OCI-M2 (cell line): Measurements from ENCODE around the gene FGFBP1.

ENCODE experiments used
- DNase-seq: peaks from one replicate; lab custom pipeline; 2025; ENCODE audit not compliant: unreplicated experiment; lab: John Stamatoyannopoulos, UW

FGFBP1 gene

DNA sequence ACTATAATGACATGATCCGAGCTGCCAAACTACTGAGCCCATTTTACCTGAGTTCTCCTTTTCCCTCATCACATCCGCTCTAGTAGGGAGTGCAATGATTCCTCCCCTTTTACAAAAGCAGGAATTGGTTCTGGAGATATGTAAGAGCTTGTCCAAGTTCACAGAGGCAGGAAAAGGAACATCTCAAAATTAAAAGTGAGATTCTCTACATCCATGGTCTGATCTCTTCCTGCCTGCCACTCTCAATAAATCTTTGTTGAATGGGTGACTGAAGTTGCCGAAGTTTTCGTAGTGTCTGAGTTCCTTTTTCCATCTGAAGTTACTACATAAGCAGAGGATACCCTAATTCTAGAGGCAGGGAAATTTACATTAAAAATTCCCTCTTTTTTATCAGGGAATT lies at the start of gene FGFBP1:
TSS of gene FGFBP1 (minus strand) at position 101 of the 400 bp plus-strand sequence. CDS start 2,108 bp downstream, outside the sequence.
- DNase-seq, result no peak

DNA sequence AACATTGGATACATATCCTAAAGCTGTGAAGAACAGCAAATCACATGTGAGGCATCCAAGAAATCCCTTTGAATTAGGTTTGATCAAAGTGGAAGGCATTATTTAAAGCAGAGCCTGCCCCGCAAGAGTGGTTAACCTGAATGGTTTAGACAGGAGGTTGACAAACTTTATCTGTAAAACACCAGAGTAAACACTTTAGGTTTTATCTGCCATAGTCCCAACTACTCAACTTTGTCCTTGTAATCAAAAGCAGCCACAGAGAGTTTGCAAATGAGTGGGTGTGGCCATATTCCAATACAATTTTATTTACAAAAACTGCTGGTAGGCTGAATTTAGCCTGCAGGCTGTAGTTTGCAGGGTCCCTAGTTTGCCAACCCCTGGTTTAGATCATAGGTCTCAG lies 49.7 kb upstream of the FGFBP1 start:
- no peak for DNase-seq

DNA sequence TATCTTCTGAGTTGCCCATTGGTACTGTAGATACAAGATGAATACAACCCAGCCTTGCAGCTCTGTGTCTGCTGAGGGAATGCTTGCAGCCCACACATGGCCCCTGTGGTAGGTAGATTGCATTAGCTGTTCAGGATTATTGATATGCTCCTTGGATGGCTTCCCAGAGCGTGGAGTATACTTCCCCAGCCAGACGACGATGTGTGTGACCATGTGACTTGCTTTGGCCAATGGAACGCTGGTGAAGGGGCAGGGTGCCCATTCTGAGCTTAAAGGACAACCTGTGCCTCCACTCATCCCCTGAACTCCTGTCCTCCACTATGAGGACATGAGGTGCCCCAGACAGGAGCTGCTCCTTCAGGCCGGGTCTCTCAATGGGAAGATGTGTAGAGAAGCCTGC lies 48.4 kb upstream of the FGFBP1 start:
- DNase-seq, result no peak

DNA sequence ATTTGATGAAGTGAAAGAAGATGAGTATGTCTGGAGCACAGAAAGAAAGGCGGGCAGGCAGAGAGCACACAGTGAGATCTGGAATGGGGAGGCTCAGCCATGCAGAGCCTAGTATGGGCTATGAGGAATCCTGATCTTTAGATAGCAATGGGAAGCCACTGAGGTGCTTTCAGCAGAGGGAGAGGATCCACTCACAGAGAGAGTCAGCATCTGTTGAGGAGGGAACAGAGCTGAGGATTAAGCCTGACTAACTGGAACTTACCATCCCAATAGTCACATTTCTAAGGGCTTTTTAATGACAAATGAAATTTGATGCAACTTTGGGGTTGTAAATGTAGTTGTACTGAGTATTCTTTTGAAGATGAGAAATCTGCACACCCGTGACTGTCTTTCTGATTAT lies 45.1 kb upstream of the FGFBP1 start:
- no peak for DNase-seq

DNA sequence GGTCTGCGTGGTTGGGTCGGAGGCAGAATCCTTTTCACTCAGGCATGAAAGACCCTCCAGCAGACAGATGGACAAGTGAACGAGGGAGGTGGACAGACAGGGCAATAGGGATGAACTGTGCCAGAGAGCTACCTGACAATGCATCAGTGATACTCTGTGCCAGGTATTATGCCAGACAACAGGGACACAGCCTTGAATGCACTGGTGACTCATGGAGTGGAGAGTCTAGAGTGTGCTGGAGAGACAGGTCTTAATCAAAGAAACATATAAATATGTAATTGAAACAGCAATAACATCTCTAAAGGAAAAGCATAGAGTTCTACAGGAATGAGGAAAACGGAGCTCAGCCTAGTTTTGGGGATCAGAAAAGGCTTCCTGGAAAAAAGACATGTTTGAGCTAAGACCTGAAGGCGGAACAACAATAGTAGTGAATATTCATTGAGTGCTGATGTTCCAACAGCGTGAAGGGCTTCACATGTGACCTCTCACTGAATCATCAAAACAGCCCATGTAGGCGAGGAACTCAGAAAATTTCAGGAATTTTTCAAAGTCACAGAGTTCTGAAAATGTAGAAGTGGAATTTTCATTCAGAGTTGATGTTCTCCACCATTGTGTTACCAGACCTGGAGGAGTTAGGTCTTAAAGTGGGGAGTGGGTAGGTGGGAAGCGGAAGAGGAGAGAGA lies 44.4 kb upstream of the FGFBP1 start:
- no peak for DNase-seq

DNA sequence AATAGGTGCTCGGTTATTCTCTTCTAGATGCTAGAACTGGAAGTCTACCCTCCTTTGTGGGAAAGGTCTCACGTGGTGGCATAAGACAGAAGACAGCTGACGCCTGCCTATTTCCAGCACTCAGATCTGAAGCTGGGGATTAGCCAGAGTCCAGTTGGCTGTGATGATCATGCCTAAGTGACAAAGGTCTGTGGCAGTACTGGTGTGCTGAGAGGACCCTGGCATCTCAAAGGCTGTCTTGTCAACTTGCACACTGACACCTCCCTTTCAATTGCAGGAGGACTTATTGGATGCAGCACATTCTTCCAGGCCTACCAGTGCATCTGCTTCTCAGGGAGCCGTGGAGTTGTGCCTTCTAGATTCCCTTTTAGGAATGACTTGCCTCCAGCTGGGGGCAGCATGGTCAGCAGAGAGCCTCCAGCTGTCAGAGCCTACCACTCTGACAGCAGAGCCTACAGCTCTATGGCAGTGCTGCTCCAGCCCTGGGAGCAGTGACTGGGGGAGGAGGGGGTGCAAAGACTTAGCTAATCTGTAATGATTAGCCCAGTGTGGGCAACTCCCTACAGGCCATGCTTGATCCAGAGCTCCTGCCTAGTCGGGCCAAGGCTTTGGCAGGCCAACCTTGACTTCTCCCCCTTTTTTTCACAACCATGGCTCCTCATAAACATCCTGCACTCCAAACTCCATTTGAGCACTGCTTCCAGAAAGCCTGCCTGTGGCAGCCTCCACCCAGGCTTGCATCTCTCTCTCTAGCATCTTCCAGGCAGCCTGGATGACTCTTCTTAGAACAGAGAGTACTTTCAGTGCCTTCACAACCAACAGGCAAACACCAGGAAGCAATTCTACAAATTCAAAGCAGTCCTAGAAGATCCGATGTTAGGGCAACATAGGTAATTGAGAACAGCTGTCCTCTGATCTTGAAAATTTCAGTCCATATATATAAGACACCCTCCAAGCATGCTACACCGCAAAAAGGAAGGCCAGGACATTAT lies 38.2 kb upstream of the FGFBP1 start:
- DNase-seq, result no peak

DNA sequence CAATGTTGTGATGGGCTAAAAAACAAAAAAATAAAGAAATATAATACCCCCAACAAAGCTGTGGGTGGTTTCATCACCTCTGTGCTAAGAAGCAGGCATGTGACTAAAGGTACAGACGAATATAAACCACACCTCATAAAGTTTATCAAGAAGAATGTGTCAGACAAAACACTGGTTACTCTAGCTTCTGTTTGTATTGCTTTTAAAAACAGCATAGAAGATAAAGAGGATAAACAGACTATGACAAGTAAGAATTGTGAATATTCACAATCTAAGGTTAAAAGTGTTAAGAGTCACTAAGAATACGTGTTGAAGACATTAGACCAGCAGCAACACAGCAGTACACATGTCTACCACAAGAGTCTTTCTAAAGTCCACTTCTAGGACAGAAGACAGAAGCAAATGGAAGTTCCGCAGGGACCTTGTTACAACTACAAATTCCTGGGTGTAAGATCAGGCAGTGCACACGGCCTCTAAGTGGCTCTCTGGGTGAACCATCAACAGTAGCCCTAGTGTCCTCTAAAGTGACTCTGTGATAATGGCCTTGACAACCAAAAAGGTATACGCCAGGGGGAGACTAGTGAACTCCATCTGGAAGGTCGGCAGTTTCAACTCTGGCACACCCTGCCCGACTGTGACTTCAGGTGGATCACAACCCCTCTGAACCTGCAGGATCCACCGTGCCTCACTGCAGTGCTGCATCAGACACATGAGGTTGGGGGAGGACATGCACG lies 32.7 kb upstream of the FGFBP1 start:
- DNase-seq, result no peak

DNA sequence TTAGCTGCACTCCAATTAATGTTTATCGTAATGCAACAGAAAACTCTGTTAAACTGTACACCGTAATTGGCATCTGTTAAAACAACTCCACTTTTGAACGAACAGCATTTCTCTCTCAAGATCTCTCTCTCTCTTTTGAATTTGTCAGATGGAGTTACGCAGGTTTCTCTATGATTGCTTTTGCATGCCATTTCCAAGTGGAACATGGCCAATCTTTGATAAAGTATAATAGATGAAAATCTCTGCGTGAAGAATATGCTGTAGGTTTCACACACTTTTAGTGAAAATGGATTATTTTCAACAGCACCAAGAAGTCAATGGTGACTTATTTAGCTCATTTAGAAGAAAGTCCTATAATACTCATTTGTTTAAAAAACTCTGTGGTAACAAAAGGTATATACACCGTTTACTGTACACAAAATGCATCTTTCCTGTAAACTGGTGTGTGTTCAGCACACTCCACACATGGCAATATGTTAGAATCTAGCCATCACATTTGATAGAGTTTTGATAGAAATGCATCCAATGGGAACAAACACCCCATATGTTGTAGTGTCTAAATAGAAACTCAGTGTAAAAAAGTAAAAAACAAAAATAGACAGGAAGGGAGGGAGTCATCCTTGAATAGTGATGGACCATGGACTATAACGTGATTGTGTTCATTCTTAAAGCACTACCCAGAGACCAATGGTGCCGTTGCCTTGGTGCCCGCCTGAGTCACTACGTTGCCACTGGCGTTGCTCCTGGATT lies 30.2 kb upstream of the FGFBP1 start:
- DNase-seq, result no peak

DNA sequence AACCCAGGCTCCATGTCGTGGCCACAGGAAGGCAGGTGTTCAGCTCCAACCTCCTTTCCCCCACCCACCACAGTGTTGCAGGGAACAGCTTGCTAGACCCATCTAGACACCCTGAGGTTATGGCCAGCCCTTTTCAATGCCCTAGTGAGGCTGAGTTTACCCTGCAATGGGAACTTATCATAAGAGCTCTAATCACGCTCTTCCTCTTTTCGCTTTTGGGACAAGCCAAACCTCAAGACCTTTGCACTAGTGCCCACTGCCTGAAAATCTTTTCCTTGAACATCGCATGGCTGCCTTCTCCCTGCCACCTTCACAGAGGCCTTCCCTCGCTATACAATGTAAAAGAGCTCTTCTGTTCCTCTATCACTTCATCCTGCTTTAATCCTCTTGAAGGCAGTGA lies 26.8 kb upstream of the FGFBP1 start:
- DNase-seq, result no peak

DNA sequence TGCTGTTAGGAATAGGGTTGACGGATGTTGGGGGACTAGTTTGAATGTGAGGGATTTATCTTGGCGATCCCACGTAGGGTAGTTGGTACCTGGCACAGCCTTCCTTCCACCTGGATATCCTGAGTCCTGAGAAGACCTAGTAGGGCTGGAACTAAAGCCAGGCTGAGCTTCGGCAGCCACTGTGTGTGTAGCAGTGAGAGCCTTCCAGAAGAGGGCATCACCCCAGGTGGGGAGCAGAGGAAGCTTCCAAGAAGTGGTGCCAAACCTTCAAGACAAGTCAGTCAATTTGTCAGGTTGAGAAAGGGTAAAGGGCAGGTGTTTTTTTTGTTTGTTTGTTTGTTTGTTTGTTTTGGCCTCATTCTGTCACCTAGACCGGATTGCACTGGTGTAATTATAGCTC lies 25.6 kb upstream of the FGFBP1 start:
- no peak for DNase-seq

DNA sequence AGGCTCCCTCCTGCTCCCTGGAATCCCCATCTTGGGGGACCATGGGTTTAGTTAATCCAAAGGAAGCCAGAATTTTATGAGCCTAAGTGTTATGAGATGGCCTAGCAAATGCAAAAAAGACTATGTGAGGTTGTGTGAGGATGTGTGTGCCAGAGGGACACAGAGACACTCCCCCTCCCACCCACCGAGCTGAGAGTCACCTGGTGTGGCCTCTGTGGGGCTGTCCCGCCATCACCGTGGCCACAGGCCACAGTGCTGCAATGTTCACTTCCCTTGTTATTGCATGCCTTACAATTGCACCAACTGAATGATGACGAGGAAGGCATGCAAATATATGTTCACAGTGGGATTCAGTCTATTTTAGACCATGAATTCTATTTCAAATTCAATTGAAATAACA lies 25.0 kb upstream of the FGFBP1 start:
- DNase-seq, result no peak

DNA sequence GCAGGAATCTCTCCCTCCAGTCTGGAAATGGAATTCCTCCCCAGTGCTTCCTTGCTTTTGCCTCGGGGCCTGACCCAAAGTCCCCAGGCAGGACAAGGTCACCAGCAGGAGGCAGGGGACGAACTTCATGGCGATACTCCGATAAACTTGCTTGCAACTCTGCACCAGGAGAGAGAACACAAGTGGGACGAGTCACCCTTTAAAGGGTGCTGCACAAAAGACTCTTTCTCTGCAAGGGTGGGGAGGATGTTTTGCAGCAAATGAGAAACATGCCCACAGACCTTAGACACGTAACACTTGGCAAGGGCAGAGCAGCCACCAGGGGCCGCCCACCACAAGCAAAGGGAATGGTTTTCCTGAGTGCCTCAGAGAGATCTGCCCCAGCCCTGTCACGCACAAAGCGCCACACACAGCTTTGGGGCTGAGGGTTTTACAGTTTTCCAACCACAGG lies 24.5 kb upstream of the FGFBP1 start, which contains the start of gene FGFBP2:
TSS of gene FGFBP2 (minus strand) at position 175 of the 451 bp plus-strand sequence. CDS start at position 129, 46 bp downstream.
- no peak for DNase-seq

DNA sequence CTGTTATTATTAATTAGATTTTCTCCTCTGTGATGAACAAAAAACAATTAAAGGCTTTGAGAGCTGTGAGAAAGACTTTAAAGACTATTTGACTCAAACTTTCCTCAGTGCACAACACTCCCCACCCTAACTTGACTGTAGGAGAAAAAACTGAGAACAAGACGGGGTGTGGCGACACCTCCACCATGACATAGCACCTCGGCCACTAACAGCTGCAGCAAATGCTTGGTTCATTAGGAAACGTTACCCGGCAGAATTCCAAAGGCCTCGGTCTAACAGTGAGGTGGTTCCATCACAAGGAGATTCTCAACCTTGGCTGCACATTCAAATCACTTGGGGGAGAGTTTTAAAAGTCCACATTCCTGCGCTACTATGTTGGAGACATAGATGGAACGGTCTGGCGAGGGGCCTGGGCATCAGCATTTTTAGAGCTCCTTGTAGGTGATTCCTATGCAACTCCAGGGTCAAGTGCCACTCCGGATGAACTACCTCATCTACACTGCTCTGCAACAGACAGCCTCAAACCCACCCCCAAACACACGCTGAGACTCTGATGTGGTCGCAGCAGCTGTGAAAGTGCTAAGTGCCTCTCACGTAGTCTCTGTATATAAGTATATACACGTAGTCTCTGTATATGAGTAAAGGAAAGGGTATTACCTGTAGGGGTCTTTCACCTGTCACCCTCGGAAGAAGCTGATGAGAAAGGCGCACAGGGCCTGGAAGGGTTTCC lies 23.4 kb upstream of the FGFBP1 start:
- DNase-seq, result no peak

DNA sequence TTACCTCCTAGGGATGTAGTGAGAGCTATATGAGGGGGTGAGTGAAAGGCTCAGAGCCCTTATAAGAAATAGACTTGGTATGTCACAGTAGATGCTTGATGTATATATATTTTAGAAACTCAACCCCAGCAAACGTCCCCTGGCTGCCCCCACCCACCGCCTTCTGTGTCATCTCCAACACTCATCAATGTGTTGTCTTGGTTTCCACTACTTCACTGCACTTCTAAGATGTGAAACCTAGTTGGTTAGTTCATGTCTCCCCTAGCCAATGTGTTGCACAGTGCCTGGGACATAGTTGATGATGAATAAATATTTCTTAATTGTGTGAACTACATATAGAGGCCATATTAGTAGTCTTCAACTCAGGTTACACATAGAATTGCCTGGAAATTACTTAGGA lies 20.0 kb upstream of the FGFBP1 start:
- DNase-seq, result no peak

DNA sequence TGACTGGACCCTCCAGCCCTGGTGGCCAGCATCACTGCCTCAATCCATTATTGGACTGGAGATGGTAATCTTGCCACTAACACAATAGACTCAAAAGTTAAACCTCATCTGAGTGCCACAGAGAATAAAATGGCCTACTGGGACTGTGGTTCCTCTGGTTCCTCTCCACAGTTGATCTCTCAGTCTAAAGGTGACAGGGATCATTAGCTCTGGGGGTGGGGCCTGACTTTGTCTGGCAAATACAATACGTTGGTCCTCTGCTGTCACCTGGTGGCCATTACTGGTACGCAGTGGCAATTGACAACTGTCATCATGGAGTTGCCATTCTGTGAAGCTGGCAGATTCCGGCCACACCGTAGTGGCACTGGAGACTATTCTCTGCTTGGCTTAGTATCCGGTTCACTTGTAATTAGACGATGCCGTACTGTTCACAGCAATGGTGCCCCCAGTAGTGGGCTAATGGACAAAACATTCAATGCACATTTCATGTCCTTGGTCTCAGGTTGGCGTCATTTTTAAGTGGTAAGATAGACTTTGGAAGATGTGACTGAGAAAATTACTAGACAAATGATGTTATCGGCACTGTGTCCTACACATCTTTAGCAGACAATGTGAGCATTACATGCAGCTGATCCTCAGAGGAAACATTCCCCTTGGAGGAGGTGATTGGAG lies 17.8 kb upstream of the FGFBP1 start:
- DNase-seq, result no peak

DNA sequence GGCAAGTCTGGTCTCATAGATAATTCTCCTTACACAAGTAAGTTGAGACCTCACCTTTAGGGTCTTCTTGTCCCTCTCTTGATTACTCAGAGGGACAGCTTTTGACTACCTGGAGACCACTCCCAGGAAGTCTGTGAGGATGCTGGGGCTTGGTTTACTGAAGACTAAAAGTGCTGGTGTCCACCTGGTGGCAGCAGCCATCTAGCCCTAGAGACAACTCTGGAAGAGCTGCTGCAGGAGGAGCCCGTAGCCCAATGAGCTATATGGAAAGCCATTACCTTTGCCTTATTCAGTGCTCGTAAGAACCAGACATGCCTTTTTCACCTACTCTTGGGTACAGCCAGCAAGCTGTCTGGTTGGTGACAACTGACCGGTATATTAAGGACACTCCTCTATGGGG lies 17.1 kb upstream of the FGFBP1 start:
- no peak for DNase-seq

DNA sequence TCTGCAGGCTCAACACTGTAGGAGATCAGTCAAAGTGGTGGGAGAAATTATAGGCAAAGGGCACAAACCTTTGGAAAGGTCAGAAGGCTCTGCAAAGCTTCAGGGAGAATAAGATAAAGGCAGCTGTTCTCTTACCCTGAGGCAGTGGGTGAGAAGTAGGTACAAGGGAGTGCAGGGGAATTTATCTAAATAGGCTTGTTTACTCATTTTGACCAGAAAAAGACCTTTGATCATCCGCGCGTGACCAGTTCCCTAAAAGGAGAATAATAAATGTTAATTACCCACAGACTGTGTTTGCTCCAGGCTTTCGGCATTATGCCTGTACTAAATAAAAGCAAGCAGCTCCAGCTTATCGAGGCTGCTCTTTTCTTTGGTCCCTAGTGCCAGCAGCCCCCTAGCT lies 15.1 kb upstream of the FGFBP1 start:
- no peak for DNase-seq

DNA sequence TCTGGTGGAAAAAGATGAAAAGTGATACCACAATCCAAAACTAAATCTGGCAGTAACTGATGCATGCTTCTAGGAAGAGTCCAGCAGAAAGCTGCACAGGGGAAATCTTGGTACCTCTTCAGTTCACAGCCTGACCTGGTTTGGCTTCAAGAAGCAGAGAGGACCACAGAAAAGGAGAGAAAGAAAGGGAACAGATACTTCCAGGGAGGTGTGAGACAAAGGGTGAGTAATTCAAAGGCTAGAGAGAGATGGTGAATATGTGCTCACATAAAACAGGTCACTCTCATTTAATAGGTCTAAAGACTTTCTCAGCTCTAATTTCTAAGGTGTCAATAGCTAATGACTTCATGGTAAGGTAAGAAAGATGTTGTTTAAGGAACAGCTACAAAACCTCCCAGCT lies 13.2 kb upstream of the FGFBP1 start:
- DNase-seq, result no peak

DNA sequence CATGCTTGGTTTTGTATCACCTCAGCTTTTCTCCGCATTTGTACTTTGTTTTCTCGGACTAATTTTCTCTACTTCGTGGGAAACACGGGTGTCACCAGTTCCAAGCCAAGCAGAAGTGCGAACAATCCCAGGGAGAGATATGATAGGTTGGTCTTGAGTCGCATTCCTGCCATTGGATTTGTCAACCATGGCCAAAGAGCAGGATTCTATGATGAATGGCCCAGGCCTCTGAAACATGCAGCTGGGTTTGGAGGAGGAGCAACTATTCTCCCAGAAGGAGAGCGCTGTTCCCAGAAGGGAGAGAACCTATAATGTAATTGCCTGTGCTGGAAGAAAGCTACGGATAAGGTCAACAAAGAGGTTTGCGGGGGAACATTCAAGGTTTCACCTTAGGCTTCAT lies 10.3 kb upstream of the FGFBP1 start:
- DNase-seq, result no peak
